ENCODE data around the gene PABPC3. TPM values are rescaled to one million over a fixed set of nuclear protein-coding genes. Genes with fewer than 3 reads are reported as not detected.

PABPC3 gene
- total and polyA plus RNA-seq, 2 of the 8 experiments (the other 6 are each of a cell fraction or from before 2014, with no cell fraction given), result 0.18 to 0.48 TPM

GRCh38 chr13:25147638-25148401 is 51.9 kb downstream of the PABPC3 start:
- Histone ChIP-seq H4K5ac (ENCODE audit: insufficient read length, low read depth, low read length) (no peak overlapping the region), H3K36me3 (ENCODE audit: control insufficient read depth in 2 of 4, insufficient read depth in 4 of 4, low read length in 3 of 4) (no peaks in the 10 kb centered on the region), H2BK120ac (replicated peaks; ENCODE audit: low read depth, low read length) (no peak overlapping the region), H3K27me3 (replicated peaks in 1 of 4; ENCODE audit: control insufficient read depth in 3 of 4, extremely low read depth in 1 of 4, insufficient read depth in 3 of 4, low read length in 3 of 4) (no peaks in the 10 kb centered on the region), H2BK15ac (ENCODE audit: low read length) (no peak overlapping the region), H3K4me1 (replicated peaks in 1 of 4; ENCODE audit: control insufficient read depth in 3 of 4, insufficient read depth in 4 of 4, low read length in 3 of 4) (peaks cover 0 to 8% (median 5%) of the 10 kb centered on the region in 4 experiments; a peak in 6 of 7 replicates), H3K18ac (ENCODE audit: extremely low read depth, low read length) (no peak overlapping the region), H3K23ac (ENCODE audit: insufficient read length) (no peak overlapping the region), H3K4ac (replicated peaks; ENCODE audit: insufficient read length, low read depth, low read length) (no peak overlapping the region), H4K8ac (ENCODE audit: extremely low read depth, insufficient read depth, low read length) (no peak overlapping the region), H2BK12ac (ENCODE audit: low read depth, low read length) (no peak overlapping the region), H4K91ac (replicated peaks; ENCODE audit: insufficient read length, low read length) (no peak overlapping the region), H2BK20ac (ENCODE audit: low read length) (no peak overlapping the region), H2AK5ac (ENCODE audit: low read depth, low read length) (no peak overlapping the region), H3K4me2 (ENCODE audit: insufficient read depth in 1 of 2, low read depth in 2 of 2, low read length in 2 of 2) (no peak overlapping the region), H3K23me2 (ENCODE audit: low read depth, low read length) (no peaks in the 10 kb centered on the region), H3K79me2 (ENCODE audit: control insufficient read depth in 1 of 2, insufficient read depth in 2 of 2, low read length in 2 of 2) (no peaks in the 10 kb centered on the region), H3K9ac (replicated peaks in 1 of 4; ENCODE audit: extremely low read depth in 1 of 4, low read depth in 3 of 4, low read length in 3 of 4) (no peak overlapping the region), H3K79me1 (ENCODE audit: low read depth, low read length) (no peaks in the 10 kb centered on the region), H3K14ac (ENCODE audit: insufficient read length) (no peak overlapping the region), H3K56ac (replicated peaks; ENCODE audit: insufficient read length, low read depth, low read length) (no peak overlapping the region), H3K27ac (ENCODE audit: low read depth, low read length) (no peak overlapping the region), H3K4me3 (ENCODE audit: extremely low read depth in 1 of 4, insufficient read depth in 2 of 4, low read depth in 3 of 4, low read length in 4 of 4) (no peak overlapping the region), H2AFZ (ENCODE audit: low read length) (no peak overlapping the region), H3K9me3 (ENCODE audit: insufficient read depth in 2 of 2, low read depth in 1 of 2, low read length in 1 of 2) (peaks cover 0 to 6% of the 10 kb centered on the region in 2 experiments; a peak in 1 of 4 replicates), H4K20me1 (replicated peaks in 1 of 2; ENCODE audit: control insufficient read depth in 1 of 2, insufficient read depth in 2 of 2, low read length in 2 of 2) (no peaks in the 10 kb centered on the region), H2BK5ac (ENCODE audit: low read depth, low read length) (no peak overlapping the region)
- CTCF ChIA-PET (ENCODE audit: partially characterized antibody), result no interaction called here
- 88% methylated on average over 4 of the region's 4 CpGs; no CpG with 5 or more reads in 1 of the 2 experiments for WGBS, 2 experiments (ENCODE audit: extremely low coverage in 1 of 2, insufficient coverage in 1 of 2, insufficient read length in 1 of 2, insufficient replicate concordance in 2 of 2, low coverage in 1 of 2, low lambda C conversion rate in 2 of 2, missing lambda C conversion rate in 1 of 2)
- POLR2A ChIA-PET (ENCODE audit: partially characterized antibody), result no interaction called here
- FAIRE-seq (no peak), DNase-seq (ENCODE audit: low read depth in 1 of 2, low spot score in 2 of 2) (no peak)
- TF ChIP-seq YY1 (IDR thresholded peaks at IDR 0.05; ENCODE audit: low read depth, low read length) (no peak), RNF2 (IDR thresholded peaks at IDR 0.05; ENCODE audit: borderline replicate concordance, low read depth, low read length, missing control alignments, poor library complexity, severe bottlenecking) (no peak), EZH2 (IDR thresholded peaks at IDR 0.05; ENCODE audit: low read depth, low read length, severe bottlenecking) (no peak), MAX (IDR thresholded peaks at IDR 0.05) (no peak), HDAC2 (IDR thresholded peaks at IDR 0.05; ENCODE audit: borderline replicate concordance in 1 of 2, low read depth in 2 of 2, low read length in 2 of 2) (no peak), SP4 (IDR thresholded peaks at IDR 0.05; ENCODE audit: low read length) (no peak), TEAD4 (IDR thresholded peaks at IDR 0.05; ENCODE audit: low read depth, low read length) (no peak), SRF (IDR thresholded peaks at IDR 0.05; ENCODE audit: low read depth, low read length) (no peak), TAF7 (optimal IDR thresholded peaks at IDR 0.05; ENCODE audit: borderline replicate concordance, low read depth, low read length) (no peak)
- TF ChIP-seq, protein P1, sequence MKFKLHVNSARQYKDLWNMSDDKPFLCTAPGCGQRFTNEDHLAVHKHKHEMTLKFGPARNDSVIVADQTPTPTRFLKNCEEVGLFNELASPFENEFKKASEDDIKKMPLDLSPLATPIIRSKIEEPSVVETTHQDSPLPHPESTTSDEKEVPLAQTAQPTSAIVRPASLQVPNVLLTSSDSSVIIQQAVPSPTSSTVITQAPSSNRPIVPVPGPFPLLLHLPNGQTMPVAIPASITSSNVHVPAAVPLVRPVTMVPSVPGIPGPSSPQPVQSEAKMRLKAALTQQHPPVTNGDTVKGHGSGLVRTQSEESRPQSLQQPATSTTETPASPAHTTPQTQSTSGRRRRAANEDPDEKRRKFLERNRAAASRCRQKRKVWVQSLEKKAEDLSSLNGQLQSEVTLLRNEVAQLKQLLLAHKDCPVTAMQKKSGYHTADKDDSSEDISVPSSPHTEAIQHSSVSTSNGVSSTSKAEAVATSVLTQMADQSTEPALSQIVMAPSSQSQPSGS (IDR thresholded peaks at IDR 0.05; ENCODE audit: low read length), result no peak
